ENCODE measurements around the gene SLIT1.

SLIT1 gene

GRCh38 chr10:97138846-97139245, 46.9 kb downstream of the SLIT1 start:
- DNase-seq = no peak

GRCh38 chr10:97138174-97138573, 47.6 kb downstream of the SLIT1 start:
- no peak for DNase-seq

GRCh38 chr10:97136756-97137155, 49.0 kb downstream of the SLIT1 start:
- DNase-seq = no peak

- no peak for DNase-seq
These were observed 50.3 kb downstream of the SLIT1 start for GRCh38 chr10:97135464-97135863.

- DNase-seq = no peak
These were observed 50.8 kb downstream of the SLIT1 start for GRCh38 chr10:97134983-97135382.

GRCh38 chr10:97134110-97134509, 51.6 kb downstream of the SLIT1 start:
- DNase-seq = no peak

- DNase-seq = no peak
These were observed 53.5 kb downstream of the SLIT1 start for GRCh38 chr10:97132273-97132672.

GRCh38 chr10:97131666-97132065, 54.1 kb downstream of the SLIT1 start:
- DNase-seq = no peak

GRCh38 chr10:97131181-97131628, 54.6 kb downstream of the SLIT1 start:
- no peak for DNase-seq

GRCh38 chr10:97129666-97130065, 56.1 kb downstream of the SLIT1 start:
- DNase-seq = peak in 2 of 14 donors; percentile 38 to 49

GRCh38 chr10:97128516-97129154, 57.1 kb downstream of the SLIT1 start:
- peak in 3 of 14 donors; percentile 18 to 31 (median 26) for DNase-seq

GRCh38 chr10:97128039-97128492, 57.7 kb downstream of the SLIT1 start:
- no peak for DNase-seq

- no peak for DNase-seq
These were observed 58.2 kb downstream of the SLIT1 start for GRCh38 chr10:97127509-97127908.

- DNase-seq = no peak
These were observed 61.5 kb downstream of the SLIT1 start for GRCh38 chr10:97124211-97124610.

GRCh38 chr10:97123765-97124164, 62.0 kb downstream of the SLIT1 start:
- DNase-seq = peak in 1 of 14 donors; percentile 11

- DNase-seq = no peak
These were observed 64.7 kb downstream of the SLIT1 start for GRCh38 chr10:97121041-97121440.

- DNase-seq = no peak
These were observed 65.4 kb downstream of the SLIT1 start for GRCh38 chr10:97120370-97120769.

- no peak for DNase-seq
These were observed 66.6 kb downstream of the SLIT1 start for GRCh38 chr10:97119058-97119745.

GRCh38 chr10:97117372-97117771, 68.4 kb downstream of the SLIT1 start:
- no peak for DNase-seq

GRCh38 chr10:97116462-97117162, 69.1 kb downstream of the SLIT1 start:
- DNase-seq = no peak

- no peak for DNase-seq
These were observed 69.9 kb downstream of the SLIT1 start for GRCh38 chr10:97115846-97116245.

GRCh38 chr10:97111615-97112014, 74.1 kb downstream of the SLIT1 start:
- DNase-seq = no peak

GRCh38 chr10:97109547-97109946, 76.2 kb downstream of the SLIT1 start:
- peak in 5 of 14 donors; percentile 10 to 34 (median 24) for DNase-seq

All from C1 segment of cervical spinal cord (tissue), 14 donors.